Tibial nerve (tissue), 4 donors: ENCODE data around the gene GALM. TPM values are rescaled to one million over a fixed set of nuclear protein-coding genes. Genes with fewer than 3 reads are reported as not detected.

Experiments
- DNase-seq, 2 donors: peaks; one replicate each; pipeline ENCODE4 v3.0.0-alpha.2; 2019; ENCODE audit warnings: low spot score in 2 of 2
- H3K27ac ChIP-seq, 4 donors: fragments of 200-600 bp; sonication (generic) in 3 of 4; one replicate each; pipeline ENCODE4 v1.5.1; 2017 to 2019; ENCODE audit warnings: mild to moderate bottlenecking in 1 of 4
- H3K27me3 ChIP-seq, 2 donors: fragments of 200-600 bp; sonication (generic) in 1 of 2; one replicate each; pipeline versions ENCODE4 v1.5.1 to v1.6.0; 2017 to 2019
- H3K36me3 ChIP-seq, 3 donors: fragments of 200-600 bp; sonication (generic); one replicate each; pipeline ENCODE4 v1.5.1; 2018 to 2019
- H3K4me1 ChIP-seq, 4 donors: fragments of 200-600 bp; sonication (generic) in 3 of 4; one replicate each; pipeline ENCODE4 v1.5.1; 2017 to 2019
- H3K4me3 ChIP-seq, 4 donors: fragments of 200-600 bp; sonication (generic) in 3 of 4; one replicate each; pipeline ENCODE4 v1.5.1; 2017 to 2019; ENCODE audit warnings: mild to moderate bottlenecking in 1 of 4, moderate library complexity in 1 of 4
- H3K9me3 ChIP-seq, 4 donors: fragments of 200-600 bp; sonication (generic) in 3 of 4; one replicate each; pipeline ENCODE4 v1.5.1; 2017 to 2019
- EP300 ChIP-seq, 2 donors: sonication (generic); formaldehyde crosslinking; IDR thresholded peaks; one replicate each; pipeline ENCODE4 v1.6.1; 2017; ENCODE audit warnings: antibody characterized with exemption in 2 of 2, mild to moderate bottlenecking in 1 of 2
- POLR2A ChIP-seq, 2 donors: fragments of 450-650 bp; IDR thresholded peaks; one replicate each; pipeline ENCODE4 v1.6.1; 2017; ENCODE audit warnings: antibody characterized with exemption in 2 of 2, mild to moderate bottlenecking in 2 of 2, moderate library complexity in 2 of 2
- WGBS, 2 donors: methylation state at CpG; one replicate each; pipeline ENCODE4 v1.1.5; 2018; 5-methylcytosine and 5-hydroxymethylcytosine counted together
- total RNA-seq, 4 donors: library from RNA; depleted of rRNA; stranded (reverse); fragments of >200 nt; gene quantifications; one replicate each; pipeline ENCODE4 v1.1.0, GENCODE V29; 2016
- TF ChIP-seq, protein P1 (sequence below), 5 experiments: fragments of 200-600 bp in 3 of 5; fragments of 450-650 bp in 2 of 5; sonication (generic) in 3 of 5; IDR thresholded peaks; one replicate each; pipeline ENCODE4 v1.5.1; 2016 to 2019; ENCODE audit warnings: antibody characterized with exemption in 5 of 5, mild to moderate bottlenecking in 3 of 5, moderate library complexity in 2 of 5

GALM gene
- total RNA-seq, 4 donors from 2014 or later: 20.7 to 57.9 (median 34.2) TPM

- TF ChIP-seq, protein P1, sequence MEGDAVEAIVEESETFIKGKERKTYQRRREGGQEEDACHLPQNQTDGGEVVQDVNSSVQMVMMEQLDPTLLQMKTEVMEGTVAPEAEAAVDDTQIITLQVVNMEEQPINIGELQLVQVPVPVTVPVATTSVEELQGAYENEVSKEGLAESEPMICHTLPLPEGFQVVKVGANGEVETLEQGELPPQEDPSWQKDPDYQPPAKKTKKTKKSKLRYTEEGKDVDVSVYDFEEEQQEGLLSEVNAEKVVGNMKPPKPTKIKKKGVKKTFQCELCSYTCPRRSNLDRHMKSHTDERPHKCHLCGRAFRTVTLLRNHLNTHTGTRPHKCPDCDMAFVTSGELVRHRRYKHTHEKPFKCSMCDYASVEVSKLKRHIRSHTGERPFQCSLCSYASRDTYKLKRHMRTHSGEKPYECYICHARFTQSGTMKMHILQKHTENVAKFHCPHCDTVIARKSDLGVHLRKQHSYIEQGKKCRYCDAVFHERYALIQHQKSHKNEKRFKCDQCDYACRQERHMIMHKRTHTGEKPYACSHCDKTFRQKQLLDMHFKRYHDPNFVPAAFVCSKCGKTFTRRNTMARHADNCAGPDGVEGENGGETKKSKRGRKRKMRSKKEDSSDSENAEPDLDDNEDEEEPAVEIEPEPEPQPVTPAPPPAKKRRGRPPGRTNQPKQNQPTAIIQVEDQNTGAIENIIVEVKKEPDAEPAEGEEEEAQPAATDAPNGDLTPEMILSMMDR (IDR thresholded peaks at IDR 0.05): no peak
- TF ChIP-seq POLR2A (IDR thresholded peaks at IDR 0.05) (no peak), EP300 (IDR thresholded peaks at IDR 0.05) (no peak)
- 94 to 96% methylated on average over 2 of the region's 2 CpGs for WGBS, 2 donors
- Histone ChIP-seq H3K4me3 (no peak overlapping the region), H3K27me3 (no peaks in the 10 kb centered on the region), H3K4me1 (peaks cover 0 to 4% (median 0%) of the 10 kb centered on the region in 4 donors), H3K27ac (no peak overlapping the region), H3K36me3 (peaks cover 0 to 36% (median 5%) of the 10 kb centered on the region in 3 donors), H3K9me3 (no peaks in the 10 kb centered on the region)
- no peak for DNase-seq
These were observed 26.1 kb downstream of the GALM start for GRCh38 chr2:38691994-38692393.

DNA sequence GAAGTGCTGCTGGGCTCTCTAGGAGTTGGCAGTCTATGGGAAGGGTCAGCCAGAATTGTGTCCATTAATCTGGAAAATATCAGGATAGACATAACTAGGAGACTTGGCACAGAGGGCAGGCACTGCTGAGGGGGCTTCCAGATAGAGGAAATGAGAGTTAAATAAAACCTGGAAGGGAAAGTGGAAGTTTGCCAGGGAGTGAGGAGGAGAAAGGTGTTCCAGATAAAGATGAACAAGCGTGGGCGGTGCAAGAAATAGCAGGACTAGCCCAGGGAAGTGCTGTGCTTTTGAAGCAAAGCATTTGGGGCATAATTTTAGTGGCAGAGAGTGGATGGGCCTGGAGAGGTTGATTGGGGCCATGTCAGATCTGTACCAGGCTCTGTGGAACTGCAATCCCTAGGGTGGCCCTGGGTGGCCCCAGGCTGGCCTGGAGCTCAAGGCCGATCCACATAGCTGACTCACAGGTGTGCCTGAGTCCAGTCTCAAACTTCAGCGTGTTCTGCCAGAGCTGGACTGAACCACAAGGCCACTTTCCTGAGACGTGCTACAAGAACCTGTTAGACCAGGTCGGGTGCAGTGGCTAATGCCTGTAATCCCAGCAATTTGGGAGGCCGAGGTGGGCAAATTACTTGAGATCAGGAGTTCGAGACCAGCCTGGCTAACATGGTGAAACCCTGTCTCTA, 26.9 kb downstream of the GALM start:
- TF ChIP-seq POLR2A (IDR thresholded peaks at IDR 0.05): no peak
- H3K27me3 ChIP-seq: no peaks in the 10 kb centered on the region
- H3K4me3 ChIP-seq: no peak overlapping the region
- 85 to 92% methylated on average over 8 of the region's 8 CpGs for WGBS, 2 donors
- no peak for DNase-seq
- no peaks in the 10 kb centered on the region for H3K9me3 ChIP-seq
- peaks cover 0 to 4% (median 0%) of the 10 kb centered on the region in 4 donors for H3K4me1 ChIP-seq
- H3K36me3 ChIP-seq: peaks cover 0 to 34% (median 5%) of the 10 kb centered on the region in 3 donors
- no peak overlapping the region for H3K27ac ChIP-seq

- Histone ChIP-seq H3K4me1 (peaks cover 0 to under 1% (median 0%) of the 10 kb centered on the region in 4 donors), H3K27me3 (no peaks in the 10 kb centered on the region), H3K36me3 (peaks cover 0 to 48% (median 0%) of the 10 kb centered on the region in 3 donors), H3K9me3 (peaks cover 0 to 12% (median 0%) of the 10 kb centered on the region in 4 donors), H3K27ac (no peak overlapping the region), H3K4me3 (no peak overlapping the region)
- TF ChIP-seq, protein P1 (IDR thresholded peaks at IDR 0.05): no peak
- TF ChIP-seq EP300 (IDR thresholded peaks at IDR 0.05) (no peak), POLR2A (IDR thresholded peaks at IDR 0.05) (no peak)
- no peak for DNase-seq
- WGBS, 2 donors: 78 to 84% methylated on average over 8 of the region's 8 CpGs
These were observed 31.4 kb downstream of the GALM start for GRCh38 chr2:38697116-38697840.

DNA sequence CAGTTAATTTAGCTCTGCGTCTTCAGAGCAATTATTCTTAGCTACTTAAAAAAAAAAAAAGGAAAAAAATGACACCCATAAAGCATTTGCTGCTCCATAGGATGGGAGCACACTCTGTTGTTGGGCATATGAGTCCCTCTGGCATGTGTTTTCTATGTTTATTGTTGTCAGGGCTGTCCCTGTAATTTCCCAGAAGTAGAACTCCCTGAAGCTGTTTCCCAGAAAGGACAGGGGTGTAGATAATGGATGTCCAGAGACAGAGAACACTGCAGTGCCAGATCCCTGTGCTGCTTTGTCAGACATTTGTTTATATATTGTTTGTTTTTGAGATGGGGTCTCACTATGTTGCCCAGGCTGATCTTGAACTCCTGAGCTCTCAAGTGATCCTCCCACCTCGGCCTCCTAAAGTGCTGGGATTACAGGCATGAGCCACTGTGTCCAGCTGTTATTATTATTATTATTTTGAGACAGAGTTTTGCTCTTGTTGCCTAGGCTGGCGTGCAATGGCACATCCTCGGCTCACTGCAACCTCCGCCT, 32.6 kb downstream of the GALM start:
- TF ChIP-seq POLR2A (IDR thresholded peaks at IDR 0.05): no peak
- TF ChIP-seq, protein P1 (IDR thresholded peaks at IDR 0.05): no peak
- no peak for TF ChIP-seq EP300 (IDR thresholded peaks at IDR 0.05)
- Histone ChIP-seq H3K27ac (no peak overlapping the region), H3K4me3 (no peak overlapping the region), H3K27me3 (no peaks in the 10 kb centered on the region), H3K9me3 (peaks cover 0 to 12% (median 0%) of the 10 kb centered on the region in 4 donors), H3K36me3 (peaks cover 0 to 41% (median 0%) of the 10 kb centered on the region in 3 donors), H3K4me1 (peaks cover 0 to 5% (median 0%) of the 10 kb centered on the region in 4 donors)
- no peak for DNase-seq
- 95 to 98% methylated on average over 5 of the region's 5 CpGs for WGBS, 2 donors

- 93% methylated on average over 9 of the region's 9 CpGs for WGBS, 2 donors
- H3K36me3 ChIP-seq: peaks cover 0 to 34% (median 0%) of the 10 kb centered on the region in 3 donors
- H3K4me3 ChIP-seq: no peak overlapping the region
- TF ChIP-seq EP300 (IDR thresholded peaks at IDR 0.05) (no peak), POLR2A (IDR thresholded peaks at IDR 0.05) (no peak)
- TF ChIP-seq, protein P1 (IDR thresholded peaks at IDR 0.05): no peak
- H3K27me3 ChIP-seq: no peaks in the 10 kb centered on the region
- DNase-seq: no peak
- H3K9me3 ChIP-seq: peaks cover 0 to 12% (median 0%) of the 10 kb centered on the region in 4 donors
- H3K27ac ChIP-seq: no peak overlapping the region
- peaks cover 0 to 5% (median 0%) of the 10 kb centered on the region in 4 donors for H3K4me1 ChIP-seq
These were observed 34.3 kb downstream of the GALM start for GRCh38 chr2:38700113-38700785.
